HepG2 (cell line): ENCODE results near the gene UCN. TPM values are rescaled to one million over a fixed set of nuclear protein-coding genes. Genes with fewer than 3 reads are reported as not detected.
A peak's percentile ranks its signal among the peaks of the same experiment; 100 is the strongest.

Experiments used
- E2F1 ChIP-seq: sonication (generic); formaldehyde crosslinking; IDR thresholded peaks from 2 replicates; pipeline ENCODE4 v1.5.0; 2020; ENCODE audit warnings: missing genetic modification reagents
- EP300 ChIP-seq, 3 experiments: sonication (generic) in 1 of 3; formaldehyde crosslinking in 1 of 3; IDR thresholded peaks; 2 replicates each; pipeline versions ENCODE4 v1.5.1 to v1.6.1; 2011 to 2020; ENCODE audit warnings: low read depth in 2 of 3, low read length in 2 of 3, borderline replicate concordance in 1 of 3, improper control_type of control experiment in 1 of 3, mild to moderate bottlenecking in 1 of 3, missing genetic modification reagents in 1 of 3, moderate library complexity in 1 of 3
- KDM3A ChIP-seq: IDR thresholded peaks from 2 replicates; pipeline ENCODE4 v1.6.1; 2018; ENCODE audit warnings: low read depth, missing compliant biosample characterization
- KDM5B ChIP-seq: sonication (generic); formaldehyde crosslinking; IDR thresholded peaks from 2 replicates; pipeline ENCODE4 v1.4.0; 2020; ENCODE audit warnings: missing genetic modification reagents, mild to moderate bottlenecking, borderline replicate concordance
- KLF12 ChIP-seq: sonication (generic); formaldehyde crosslinking; IDR thresholded peaks from 2 replicates; pipeline ENCODE4 v1.4.0; 2020; ENCODE audit warnings: missing genetic modification reagents, borderline replicate concordance
- KLF16 ChIP-seq, 2 experiments: sonication (generic) in 1 of 2; formaldehyde crosslinking in 1 of 2; IDR thresholded peaks; 2 replicates each; pipeline versions ENCODE4 v1.6.1 to v1.8.0; 2016 to 2023; ENCODE audit warnings: missing genetic modification reagents in 2 of 2, missing compliant biosample characterization in 1 of 2
- MAFG ChIP-seq: sonication (generic); formaldehyde crosslinking; IDR thresholded peaks from 2 replicates; pipeline ENCODE4 v1.5.1; 2020; ENCODE audit warnings: mild to moderate bottlenecking, missing genetic modification reagents
- NCOA1 ChIP-seq: sonication (generic); formaldehyde crosslinking; IDR thresholded peaks from 2 replicates; pipeline ENCODE4 v1.9.0; 2021; ENCODE audit warnings: missing genetic modification reagents
- NFIC ChIP-seq: IDR thresholded peaks from 2 replicates; pipeline ENCODE4 v1.6.1; 2012; ENCODE audit warnings: mild to moderate bottlenecking, low read length, inconsistent platforms
- STAT6 ChIP-seq: sonication (generic); formaldehyde crosslinking; IDR thresholded peaks from 2 replicates; pipeline ENCODE4 v1.4.0; 2020; ENCODE audit warnings: missing genetic modification reagents, mild to moderate bottlenecking, borderline replicate concordance
- TAF15 ChIP-seq: fragments of 200-400 bp; formaldehyde crosslinking; IDR thresholded peaks from one replicate; pipeline ENCODE4 v1.6.1; 2018; ENCODE audit warnings: mild to moderate bottlenecking, low read depth, low read length; ENCODE audit not compliant: poor library complexity, severe bottlenecking
- ZBTB1 ChIP-seq: sonication (generic); formaldehyde crosslinking; IDR thresholded peaks from 2 replicates; pipeline ENCODE4 v1.4.0; 2020; ENCODE audit warnings: missing genetic modification reagents, borderline replicate concordance
- ZBTB10 ChIP-seq: sonication (generic); formaldehyde crosslinking; IDR thresholded peaks from 2 replicates; pipeline ENCODE4 v1.4.0; 2020; ENCODE audit warnings: missing genetic modification reagents, borderline replicate concordance
- ZBTB38 ChIP-seq: sonication (generic); formaldehyde crosslinking; IDR thresholded peaks from 2 replicates; pipeline ENCODE4 v1.5.1; 2020; ENCODE audit warnings: mild to moderate bottlenecking, missing genetic modification reagents
- ZBTB8A ChIP-seq: sonication (generic); formaldehyde crosslinking; IDR thresholded peaks from 2 replicates; pipeline ENCODE4 v1.4.0; 2020; ENCODE audit warnings: mild to moderate bottlenecking, low read depth, missing genetic modification reagents, borderline replicate concordance
- ZNF180 ChIP-seq: sonication (generic); formaldehyde crosslinking; IDR thresholded peaks from 2 replicates; pipeline ENCODE4 v1.4.0; 2020; ENCODE audit warnings: low read depth, missing genetic modification reagents, borderline replicate concordance
- ZNF24 ChIP-seq: fragments of 450-650 bp; IDR thresholded peaks from 2 replicates; pipeline ENCODE4 v1.6.1; 2017; ENCODE audit warnings: antibody characterized with exemption, mild to moderate bottlenecking
- ZNF260 ChIP-seq: sonication (generic); formaldehyde crosslinking; IDR thresholded peaks from 2 replicates; pipeline ENCODE4 v1.4.0; 2020; ENCODE audit warnings: missing genetic modification reagents, low read depth, mild to moderate bottlenecking, borderline replicate concordance
- ZNF768 ChIP-seq: sonication (generic); formaldehyde crosslinking; IDR thresholded peaks from 2 replicates; pipeline ENCODE4 v1.4.0; 2020; ENCODE audit warnings: missing genetic modification reagents
- ZNF781 ChIP-seq: sonication (generic); formaldehyde crosslinking; IDR thresholded peaks from 2 replicates; pipeline ENCODE4 v1.5.1; 2020; ENCODE audit warnings: borderline replicate concordance, mild to moderate bottlenecking, missing genetic modification reagents; ENCODE audit errors: not compliant biosample characterization
- polyA plus RNA-seq, 8 experiments: library from polyadenylated mRNA; depleted of rRNA in 3 of 8; stranded (reverse) in 7 of 8; unstranded in 1 of 8; fragments of >200 nt; fragmentation: Illumina TruSeq in 4 of 8; extraction: Trizol in 4 of 8; gene quantifications; 2 replicates each; pipeline versions ENCODE4 v1.2.1 to v1.2.3, GENCODE V29; 2011 to 2016; ENCODE audit warnings: low read depth in 4 of 8, missing spikeins in 1 of 8, mixed read lengths in 1 of 8; ENCODE audit not compliant: insufficient read depth in 1 of 8
- total RNA-seq, 5 experiments: library from RNA; depleted of rRNA; stranded (reverse); fragments of >200 nt; fragmentation: Illumina TruSeq; extraction: Trizol; gene quantifications; 2 replicates each; pipeline ENCODE4 v1.2.3, GENCODE V29; 2016; ENCODE audit warnings: low read depth in 1 of 5

The UCN gene
- total and polyA plus RNA-seq, 2 of the 13 experiments (the other 11 are each of a cell fraction or from before 2014, with no cell fraction given), result 1.2 to 2.3 TPM

- no peak for TF ChIP-seq STAT6 (CRISPR knock-in tag)
- TF ChIP-seq TAF15, result no peak
- TF ChIP-seq KLF16 (CRISPR knock-in tag; IDR thresholded peaks at IDR 0.05), result no peak
- no peak for TF ChIP-seq KLF12 (CRISPR knock-in tag)
- TF ChIP-seq NCOA1, result no peak
- no peak for TF ChIP-seq ZNF180 (CRISPR knock-in tag)
- no peak for TF ChIP-seq ZNF24
- no peak for TF ChIP-seq E2F1 (CRISPR knock-in tag)
- no peak for TF ChIP-seq ZBTB38 (CRISPR knock-in tag)
- no peak for TF ChIP-seq ZNF768 (CRISPR knock-in tag)
- no peak for TF ChIP-seq KDM5B (CRISPR knock-in tag)
- 0 out of 2 replicates have a peak, but pooled peaks have one; percentile 4 for TF ChIP-seq MAFG (CRISPR knock-in tag)
- no peak for TF ChIP-seq ZBTB10 (CRISPR knock-in tag)
- no peak for TF ChIP-seq KDM3A
- no peak for TF ChIP-seq ZNF260 (CRISPR knock-in tag)
- TF ChIP-seq ZNF781 (CRISPR knock-in tag), result no peak
- TF ChIP-seq ZBTB1 (CRISPR knock-in tag), result no peak
- no peak for TF ChIP-seq NFIC
- 0 out of 4 replicates have a peak, but pooled peaks of 1 of the 2 experiments have one; percentile 4 for TF ChIP-seq EP300 (IDR thresholded peaks at IDR 0.05; ENCODE audit: low read depth in 2 of 2, low read length in 2 of 2)
- 0 out of 2 replicates have a peak, but pooled peaks have one; percentile 7 for TF ChIP-seq EP300 (CRISPR knock-in tag; IDR thresholded peaks at IDR 0.05; ENCODE audit: borderline replicate concordance)
- TF ChIP-seq ZBTB8A (CRISPR knock-in tag), result no peak
These were observed 25.4 kb downstream of the UCN start (continued) for GRCh38 chr2:27282892-27283291.
